ENCODE measurements around the gene FAM90A26. TPM values are rescaled to one million over a fixed set of nuclear protein-coding genes. Genes with fewer than 3 reads are reported as not detected.
"Not testable (repeated sequence)": the region's sequence is repeated elsewhere in the genome, so short reads cannot be mapped to it uniquely, and the experiment has no call there.

The FAM90A26 gene
- polyA plus RNA-seq, 3 donors from 2014 or later, result not detected

DNA sequence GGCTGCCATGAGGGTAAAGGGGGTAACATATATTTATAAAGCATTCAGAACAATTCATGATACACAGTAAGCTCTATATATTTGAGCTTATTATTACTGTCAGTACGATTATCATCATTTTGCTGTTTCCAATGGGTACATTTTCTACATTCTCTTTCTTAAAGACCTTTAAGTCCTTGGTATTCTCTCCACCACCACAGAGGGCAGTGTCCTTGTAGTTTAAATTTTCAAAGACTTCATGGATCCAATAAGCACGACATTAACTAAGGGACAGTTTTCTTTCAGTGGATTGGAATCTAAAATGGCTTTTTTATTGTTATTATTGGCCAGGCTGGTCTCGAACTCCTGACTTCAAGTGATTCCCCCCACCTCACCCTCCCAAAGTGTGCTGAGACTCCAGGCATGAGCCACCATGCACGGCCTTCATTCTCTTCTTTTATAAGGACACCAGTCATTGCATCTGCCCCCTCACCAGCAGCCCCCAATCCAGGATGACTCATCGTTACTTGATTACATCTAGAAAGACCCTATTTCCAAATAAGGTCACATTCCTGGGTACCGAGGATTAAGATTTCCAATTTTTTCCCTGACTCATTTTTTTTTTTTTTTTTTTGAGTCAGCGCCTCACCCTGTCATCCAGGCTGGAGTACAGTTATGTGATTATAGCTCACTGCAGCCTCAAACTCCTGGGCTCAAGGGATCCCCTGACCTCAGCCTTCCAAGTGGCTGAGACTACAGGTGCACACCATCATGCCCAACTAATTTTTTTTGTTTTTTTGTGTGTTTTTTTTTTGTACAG lies 21.4 kb upstream of the FAM90A26 start:
- DNase-seq; H3K27me3 Mint-ChIP-seq (ENCODE audit: low read depth in 3 of 3); H3K9me3 Mint-ChIP-seq; H3K36me3 Mint-ChIP-seq; H3K4me1 Mint-ChIP-seq; H3K4me3 Mint-ChIP-seq; H3K27ac Mint-ChIP-seq: not testable (repeated sequence)

DNA sequence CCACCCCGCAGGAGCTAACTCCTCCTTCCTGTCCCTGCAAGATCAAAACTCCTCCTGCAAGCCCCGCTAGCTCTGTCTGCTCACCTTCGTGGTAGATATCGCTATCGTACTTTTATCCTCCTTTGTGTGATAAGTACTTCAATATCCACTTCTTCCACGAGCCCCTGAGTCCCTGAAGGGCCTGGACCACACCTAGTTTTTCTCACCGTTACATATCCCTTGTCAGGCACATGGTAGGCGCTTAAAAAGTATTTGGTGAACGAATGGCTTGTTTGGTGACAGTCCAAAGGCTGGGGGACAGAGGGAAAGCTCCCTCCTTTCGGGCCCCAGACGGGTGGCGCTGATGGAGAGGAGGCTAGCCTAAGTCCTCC lies 18.4 kb upstream of the FAM90A26 start:
- not testable (repeated sequence) for H3K36me3 Mint-ChIP-seq; H3K9me3 Mint-ChIP-seq; H3K27me3 Mint-ChIP-seq (ENCODE audit: low read depth in 3 of 3); DNase-seq
- Mint-ChIP-seq H3K27ac (peak overlapping the region in 5 of 6 donors; percentile 34 to 100 (median 76)), H3K4me3 (peak overlapping the region; percentile 97 to 100 (median 98)), H3K4me1 (peaks cover 6 to 11% of the 10 kb centered on the region in 2 donors)

DNA sequence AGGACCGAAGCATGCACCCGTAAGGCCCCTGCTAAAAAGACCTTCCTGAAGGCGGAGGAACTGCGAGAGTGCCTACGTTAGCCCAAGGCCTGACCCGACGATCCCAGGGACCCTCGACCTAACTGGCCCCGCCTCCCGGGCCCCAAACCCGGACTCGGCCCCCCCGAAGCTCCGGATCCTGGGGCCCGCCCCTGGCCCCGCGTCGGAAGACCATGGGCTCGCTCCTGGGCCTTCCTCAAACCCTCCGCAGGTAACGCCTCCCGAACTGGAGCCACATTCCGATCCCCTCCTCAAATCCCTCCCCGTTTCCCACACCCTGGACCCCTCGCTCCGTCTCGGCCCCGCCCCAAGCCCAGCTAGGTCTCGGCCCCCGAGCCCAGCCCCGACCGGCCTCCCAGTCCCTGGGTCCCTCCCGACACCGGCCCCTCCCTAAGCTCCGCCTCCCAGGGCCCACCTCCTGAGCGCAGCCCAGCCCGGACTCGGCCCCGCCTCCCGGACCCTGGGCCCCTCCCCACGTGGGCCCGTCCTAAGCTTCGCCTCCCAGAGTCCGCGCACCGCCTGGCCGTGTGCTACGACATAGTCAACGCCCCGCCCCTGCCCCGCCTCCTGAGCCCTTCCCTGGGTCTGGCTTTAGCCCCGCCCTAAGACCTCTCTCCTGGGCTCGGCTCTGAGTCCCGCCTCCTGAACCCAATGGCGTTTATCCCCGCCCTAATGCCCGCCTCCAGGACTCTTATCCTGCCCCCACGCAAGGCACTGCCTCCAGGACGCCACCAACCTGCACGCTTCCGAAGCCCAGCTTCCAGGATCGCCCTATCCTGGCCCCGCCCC lies 17.8 kb upstream of the FAM90A26 start:
- H3K27me3 Mint-ChIP-seq (ENCODE audit: low read depth in 3 of 3); H3K36me3 Mint-ChIP-seq; H3K9me3 Mint-ChIP-seq: not testable (repeated sequence)
- peak; percentile 94 to 96 (median 96) for DNase-seq
- peak overlapping the region; percentile 97 to 100 (median 98) for H3K4me3 Mint-ChIP-seq
- peak overlapping the region; percentile 98 to 100 (median 100) for H3K27ac Mint-ChIP-seq
- H3K4me1 Mint-ChIP-seq, result peaks cover 6 to 11% of the 10 kb centered on the region in 2 donors

- Mint-ChIP-seq H3K4me1 (peaks cover 6 to 11% of the 10 kb centered on the region in 2 donors), H3K27ac (peak overlapping the region; percentile 98 to 100 (median 100)), H3K4me3 (peak overlapping the region; percentile 97 to 100 (median 98))
- H3K27me3 Mint-ChIP-seq (ENCODE audit: low read depth in 3 of 3); H3K36me3 Mint-ChIP-seq; H3K9me3 Mint-ChIP-seq: not testable (repeated sequence)
- peak; percentile 97 to 98 (median 98) for DNase-seq
These were observed 17.1 kb upstream of the FAM90A26 start for GRCh38 chr4:9153008-9153570.

DNA sequence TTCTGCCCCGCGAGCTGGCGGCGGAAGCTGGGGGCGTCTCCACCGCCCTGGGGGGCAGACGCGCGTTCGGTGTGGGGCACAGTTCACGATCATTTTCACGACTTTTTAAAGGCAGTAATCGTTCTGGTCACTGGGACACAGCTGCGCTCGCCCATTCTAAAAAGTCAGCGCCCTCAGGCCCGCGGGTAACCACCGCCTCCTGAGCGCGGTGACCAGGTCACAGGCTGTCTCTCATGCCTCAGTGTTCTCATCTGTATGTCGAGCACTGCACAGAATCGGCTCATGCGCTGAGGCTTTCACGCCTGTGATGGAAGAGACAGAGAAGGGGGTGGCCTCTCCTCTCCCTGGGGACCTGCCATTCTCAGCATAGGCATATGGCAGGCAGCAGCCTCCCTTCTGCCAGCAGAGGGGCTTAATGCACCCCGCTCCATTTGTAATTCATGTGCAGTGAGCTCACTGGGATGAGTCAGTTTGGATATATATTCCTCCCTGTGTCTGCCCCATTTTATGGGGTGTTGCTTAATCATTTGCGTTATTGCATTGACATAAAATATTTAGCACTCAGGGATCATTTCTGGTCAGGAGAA lies 16.5 kb upstream of the FAM90A26 start:
- H3K9me3 Mint-ChIP-seq; H3K27me3 Mint-ChIP-seq (ENCODE audit: low read depth in 3 of 3); DNase-seq; H3K36me3 Mint-ChIP-seq: not testable (repeated sequence)
- peak overlapping the region; percentile 83 to 100 (median 98) for H3K4me3 Mint-ChIP-seq
- H3K27ac Mint-ChIP-seq, result peak overlapping the region in 5 of 6 donors; percentile 72 to 80 (median 73)
- H3K4me1 Mint-ChIP-seq, result peaks cover 6 to 11% of the 10 kb centered on the region in 2 donors

DNA sequence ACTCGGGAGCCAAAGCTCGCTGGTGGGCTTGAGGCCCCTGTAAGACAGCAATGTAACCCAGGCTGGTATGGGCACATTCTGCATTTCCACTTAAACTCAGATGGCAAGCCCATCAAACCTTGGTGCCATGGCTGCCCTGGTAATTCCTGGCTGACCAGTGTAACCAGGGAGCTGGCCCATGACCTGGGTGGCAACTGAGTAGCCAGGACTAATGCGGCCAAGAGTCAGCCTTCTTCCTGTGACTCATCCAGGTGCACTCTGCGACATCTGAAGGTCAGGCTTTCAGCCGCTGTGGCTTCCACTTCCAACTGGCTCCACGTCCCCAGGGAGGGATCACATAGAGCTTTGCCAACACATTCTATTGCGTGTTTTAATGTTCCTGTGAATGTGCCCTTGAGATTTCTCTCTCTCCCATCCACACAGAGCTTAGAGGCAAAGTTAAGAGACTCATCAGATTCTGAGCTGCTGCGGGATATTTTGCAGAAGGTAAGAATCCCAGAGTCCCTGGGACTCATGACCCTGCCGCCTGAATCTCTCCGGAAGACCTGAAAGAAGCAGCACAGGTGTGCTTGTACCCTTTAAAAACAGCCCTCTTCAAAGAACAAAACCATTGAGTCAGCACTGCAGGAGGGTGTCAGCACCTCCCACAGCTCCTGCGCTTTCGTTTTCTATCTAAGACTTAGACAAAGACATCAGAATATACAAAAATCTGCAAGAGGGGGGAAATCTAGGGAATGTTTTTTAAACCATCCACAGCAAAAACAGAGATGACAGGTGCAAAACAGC lies 14.9 kb upstream of the FAM90A26 start:
- DNase-seq; H3K36me3 Mint-ChIP-seq; H3K9me3 Mint-ChIP-seq; H3K27ac Mint-ChIP-seq; H3K27me3 Mint-ChIP-seq (ENCODE audit: low read depth in 3 of 3): not testable (repeated sequence)
- Mint-ChIP-seq H3K4me1 (peaks cover 6 to 11% of the 10 kb centered on the region in 2 donors), H3K4me3 (peak overlapping the region in 2 of 5 donors; percentile 8 to 18)

GRCh38 chr4:9158392-9158791 lies 11.8 kb upstream of the FAM90A26 start:
- not testable (repeated sequence) for DNase-seq; H3K4me3 Mint-ChIP-seq; H3K36me3 Mint-ChIP-seq; H3K27me3 Mint-ChIP-seq (ENCODE audit: low read depth in 3 of 3); H3K27ac Mint-ChIP-seq; H3K4me1 Mint-ChIP-seq; H3K9me3 Mint-ChIP-seq

GRCh38 chr4:9160046-9160445 lies 10.2 kb upstream of the FAM90A26 start:
- not testable (repeated sequence) for H3K4me1 Mint-ChIP-seq; H3K27ac Mint-ChIP-seq; H3K9me3 Mint-ChIP-seq; DNase-seq; H3K27me3 Mint-ChIP-seq (ENCODE audit: low read depth in 3 of 3); H3K36me3 Mint-ChIP-seq; H3K4me3 Mint-ChIP-seq

- not testable (repeated sequence) for H3K9me3 Mint-ChIP-seq; H3K27me3 Mint-ChIP-seq (ENCODE audit: low read depth in 3 of 3); H3K36me3 Mint-ChIP-seq; H3K27ac Mint-ChIP-seq; H3K4me3 Mint-ChIP-seq; H3K4me1 Mint-ChIP-seq; DNase-seq
These were observed 4.2 kb upstream of the FAM90A26 start for GRCh38 chr4:9165990-9166389.

DNA sequence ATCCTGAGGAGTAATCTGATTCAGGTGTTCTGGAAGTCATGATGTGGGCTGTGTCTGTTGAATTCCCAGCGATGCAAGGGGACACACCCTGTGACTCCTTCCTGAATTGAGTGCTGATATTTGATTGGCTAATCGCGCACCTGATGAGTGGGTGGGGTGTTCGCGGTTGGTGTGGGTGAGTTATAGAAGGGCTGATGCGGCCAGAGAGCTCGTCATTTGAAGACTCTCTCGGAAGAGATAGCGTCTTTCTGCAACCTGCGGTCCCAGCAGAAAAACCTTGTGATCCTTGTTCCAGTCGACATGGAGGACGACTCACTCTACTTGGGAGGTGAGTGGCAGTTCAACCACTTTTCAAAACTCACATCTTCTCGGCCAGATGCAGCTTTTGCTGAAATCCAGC lies 40.1 kb downstream of the FAM90A26 start, which contains the start of gene USP17L10:
Gene USP17L10, plus strand, starts transcription at position 301 of the 400 bp plus-strand sequence. Its CDS starts 0 bp downstream, at position 301.
- H3K9me3 Mint-ChIP-seq; H3K36me3 Mint-ChIP-seq; H3K4me1 Mint-ChIP-seq; H3K27me3 Mint-ChIP-seq (ENCODE audit: low read depth in 3 of 3); DNase-seq; H3K27ac Mint-ChIP-seq; H3K4me3 Mint-ChIP-seq: not testable (repeated sequence)

DNA sequence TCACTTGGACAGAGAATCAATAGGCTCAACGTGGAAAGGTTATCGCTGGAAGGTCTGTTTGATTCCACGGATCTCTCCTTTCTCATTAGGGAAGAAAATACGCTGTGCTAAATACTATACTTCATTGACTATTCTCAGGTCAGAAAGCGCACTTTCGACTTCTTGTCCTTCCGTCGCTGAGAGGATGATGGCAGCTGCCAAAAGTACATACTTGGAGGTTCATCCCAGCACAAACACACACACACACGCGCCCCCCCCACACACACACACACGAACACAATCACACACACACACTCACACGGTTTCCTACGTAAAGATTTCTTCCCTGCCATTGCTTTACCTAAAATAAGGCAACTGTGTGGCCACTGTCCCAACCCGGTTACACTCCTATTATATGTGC lies 44.5 kb downstream of the FAM90A26 start:
- not testable (repeated sequence) for H3K9me3 Mint-ChIP-seq; H3K4me1 Mint-ChIP-seq; H3K36me3 Mint-ChIP-seq; H3K4me3 Mint-ChIP-seq; H3K27ac Mint-ChIP-seq; H3K27me3 Mint-ChIP-seq (ENCODE audit: low read depth in 3 of 3); DNase-seq

DNA sequence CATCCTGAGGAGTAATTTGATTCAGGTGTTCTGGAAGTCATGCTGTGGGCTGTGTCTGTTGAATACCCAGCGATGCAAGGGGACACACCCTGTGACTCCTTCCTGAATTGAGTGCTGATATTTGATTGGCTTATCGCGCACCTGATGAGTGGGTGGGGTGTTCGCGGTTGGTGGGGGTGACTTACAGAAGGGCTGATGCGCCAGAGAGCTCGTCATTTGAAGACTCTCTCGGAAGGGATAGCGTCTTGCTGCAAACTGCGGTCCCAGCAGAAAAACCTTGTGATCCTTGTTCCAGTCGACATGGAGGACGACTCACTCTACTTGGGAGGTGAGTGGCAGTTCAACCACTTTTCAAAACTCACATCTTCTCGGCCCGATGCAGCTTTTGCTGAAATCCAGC lies 44.9 kb downstream of the FAM90A26 start, which contains the start of gene USP17L11:
Gene USP17L11, plus strand, starts transcription at position 301 of the 400 bp plus-strand sequence. Its CDS starts 0 bp downstream, at position 301.
- H3K9me3 Mint-ChIP-seq; H3K27me3 Mint-ChIP-seq (ENCODE audit: low read depth in 3 of 3); H3K4me1 Mint-ChIP-seq; H3K27ac Mint-ChIP-seq; DNase-seq; H3K4me3 Mint-ChIP-seq; H3K36me3 Mint-ChIP-seq: not testable (repeated sequence)

DNA sequence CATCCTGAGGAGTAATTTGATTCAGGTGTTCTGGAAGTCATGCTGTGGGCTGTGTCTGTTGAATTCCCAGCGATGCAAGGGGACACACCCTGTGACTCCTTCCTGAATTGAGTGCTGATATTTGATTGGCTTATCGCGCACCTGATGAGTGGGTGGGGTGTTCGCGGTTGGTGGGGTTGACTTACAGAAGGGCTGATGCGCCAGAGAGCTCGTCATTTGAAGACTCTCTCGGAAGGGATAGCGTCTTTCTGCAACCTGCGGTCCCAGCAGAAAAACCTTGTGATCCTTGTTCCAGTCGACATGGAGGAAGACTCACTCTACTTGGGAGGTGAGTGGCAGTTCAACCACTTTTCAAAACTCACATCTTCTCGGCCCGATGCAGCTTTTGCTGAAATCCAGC lies 49.6 kb downstream of the FAM90A26 start, which contains the start of gene USP17L12:
Gene USP17L12, plus strand, starts transcription at position 301 of the 400 bp plus-strand sequence. Its CDS starts 0 bp downstream, at position 301.
- not testable (repeated sequence) for DNase-seq; H3K27me3 Mint-ChIP-seq (ENCODE audit: low read depth in 3 of 3); H3K4me1 Mint-ChIP-seq; H3K4me3 Mint-ChIP-seq; H3K9me3 Mint-ChIP-seq; H3K36me3 Mint-ChIP-seq; H3K27ac Mint-ChIP-seq
